DOHH2 (cell line): ENCODE results near the gene IL1A.

ENCODE experiments used
- EZH2phosphoT487 ChIP-seq: fragments of 200-600 bp; sonication (generic); IDR thresholded peaks from 2 replicates; pipeline ENCODE4 v1.6.1; 2017; ENCODE audit warnings: borderline replicate concordance, mild to moderate bottlenecking, antibody characterized with exemption, low read length, moderate library complexity, mixed read lengths
- TF ChIP-seq, protein P1 (sequence below): fragments of 200-600 bp; sonication (generic); IDR thresholded peaks from one replicate; pipeline ENCODE4 v1.5.1; 2014; ENCODE audit warnings: antibody characterized with exemption, mild to moderate bottlenecking, low read depth, low read length; ENCODE audit not compliant: poor library complexity, severe bottlenecking

DNA sequence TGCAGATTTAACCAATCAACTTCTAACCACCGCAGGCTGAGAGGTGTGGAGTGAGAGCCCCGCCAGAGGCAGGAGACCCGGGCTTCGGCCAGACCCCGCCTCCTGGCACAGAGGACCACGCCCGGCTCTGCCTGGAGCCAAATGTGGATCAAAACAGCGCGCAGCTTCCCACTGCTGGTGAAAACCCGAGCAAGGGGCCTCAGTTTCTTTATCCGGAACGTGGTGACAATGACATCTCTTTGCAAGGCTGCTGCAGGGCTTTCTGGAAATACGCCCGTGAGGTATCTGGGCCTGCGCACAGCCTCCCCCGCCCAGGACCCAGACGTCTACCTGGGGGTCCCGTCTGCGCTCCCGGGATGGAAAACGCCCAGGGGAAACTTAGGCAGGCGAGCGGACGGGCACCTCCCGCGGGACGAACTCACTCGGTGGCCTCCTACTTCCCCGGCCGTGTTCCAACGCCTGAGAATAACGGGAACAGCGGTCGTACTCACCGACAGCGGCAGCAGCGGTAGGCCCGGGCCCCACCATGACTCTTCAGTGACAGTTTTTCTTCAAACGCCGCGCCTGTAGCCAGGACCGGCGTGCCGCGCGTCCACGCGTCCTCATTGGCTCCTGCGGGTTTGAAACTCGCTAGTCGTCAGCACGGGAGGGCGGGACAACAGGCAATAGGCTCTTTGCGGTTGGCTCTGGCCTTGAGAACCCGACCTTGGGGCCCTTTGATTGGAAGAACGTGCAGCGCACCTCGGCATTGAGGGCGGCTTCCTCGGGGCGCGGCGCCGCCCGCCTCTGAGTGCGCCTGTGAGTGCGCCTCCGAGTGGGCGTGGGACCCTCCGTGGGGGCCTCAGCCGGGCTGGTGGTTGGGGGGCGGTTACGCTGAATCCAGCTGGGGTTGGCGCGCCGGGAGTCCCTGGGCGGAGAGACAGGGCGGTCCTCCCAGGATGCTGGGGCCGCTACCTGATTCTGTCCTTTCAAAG is 19.9 kb downstream of the IL1A start, which contains the start of gene CKAP2L:
- TF ChIP-seq EZH2phosphoT487: no peak
- TF ChIP-seq, protein P1, sequence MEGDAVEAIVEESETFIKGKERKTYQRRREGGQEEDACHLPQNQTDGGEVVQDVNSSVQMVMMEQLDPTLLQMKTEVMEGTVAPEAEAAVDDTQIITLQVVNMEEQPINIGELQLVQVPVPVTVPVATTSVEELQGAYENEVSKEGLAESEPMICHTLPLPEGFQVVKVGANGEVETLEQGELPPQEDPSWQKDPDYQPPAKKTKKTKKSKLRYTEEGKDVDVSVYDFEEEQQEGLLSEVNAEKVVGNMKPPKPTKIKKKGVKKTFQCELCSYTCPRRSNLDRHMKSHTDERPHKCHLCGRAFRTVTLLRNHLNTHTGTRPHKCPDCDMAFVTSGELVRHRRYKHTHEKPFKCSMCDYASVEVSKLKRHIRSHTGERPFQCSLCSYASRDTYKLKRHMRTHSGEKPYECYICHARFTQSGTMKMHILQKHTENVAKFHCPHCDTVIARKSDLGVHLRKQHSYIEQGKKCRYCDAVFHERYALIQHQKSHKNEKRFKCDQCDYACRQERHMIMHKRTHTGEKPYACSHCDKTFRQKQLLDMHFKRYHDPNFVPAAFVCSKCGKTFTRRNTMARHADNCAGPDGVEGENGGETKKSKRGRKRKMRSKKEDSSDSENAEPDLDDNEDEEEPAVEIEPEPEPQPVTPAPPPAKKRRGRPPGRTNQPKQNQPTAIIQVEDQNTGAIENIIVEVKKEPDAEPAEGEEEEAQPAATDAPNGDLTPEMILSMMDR: no peak
